GM19455 (cell line): ENCODE measurements around the gene SLC28A1.

Source experiments
- ATAC-seq: cut with Tn5 transposase; IDR thresholded peaks from one replicate; pipeline ENCODE4 v1.9.1; 2021; ENCODE audit not compliant: unreplicated experiment

The SLC28A1 gene

DNA sequence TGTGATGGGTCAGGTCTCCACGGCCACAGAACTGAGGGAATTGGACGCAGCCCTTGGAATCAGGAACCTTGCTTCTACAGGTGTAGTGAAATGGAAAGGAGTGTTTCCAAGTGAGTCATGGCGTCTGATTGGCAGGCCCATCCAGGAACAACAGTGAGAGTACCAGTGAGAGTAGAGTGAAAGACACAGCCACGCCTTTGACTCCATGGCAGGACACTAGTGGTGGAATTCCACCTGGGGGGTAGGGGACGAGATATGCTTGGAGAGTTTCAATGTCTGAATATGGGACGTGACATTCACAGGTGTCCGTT is 3.0 kb upstream of the SLC28A1 start:
- no peak for ATAC-seq

- ATAC-seq = no peak
Observed at GRCh38 chr15:84883466-84883865, 996 bp upstream of the SLC28A1 start.

DNA sequence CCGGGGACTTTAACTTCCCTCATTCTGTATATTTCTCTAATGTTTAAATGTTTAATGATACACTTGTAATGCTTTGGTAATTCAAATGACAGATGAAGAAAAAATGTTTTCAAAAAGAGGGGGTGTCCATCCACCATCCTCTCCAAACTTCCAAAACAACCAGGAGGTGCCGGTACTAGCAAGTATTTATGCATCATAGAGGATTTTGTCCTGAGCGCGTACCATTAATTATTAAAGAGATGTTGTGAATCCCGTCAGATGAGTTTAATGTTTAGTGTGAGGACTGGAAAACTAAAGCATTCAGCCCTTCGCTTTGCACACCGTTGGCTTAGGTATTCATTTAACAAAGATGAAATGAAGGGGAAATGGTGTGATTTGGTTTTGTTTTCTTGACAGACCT is 1.3 kb downstream of the SLC28A1 start:
- no peak for ATAC-seq

DNA sequence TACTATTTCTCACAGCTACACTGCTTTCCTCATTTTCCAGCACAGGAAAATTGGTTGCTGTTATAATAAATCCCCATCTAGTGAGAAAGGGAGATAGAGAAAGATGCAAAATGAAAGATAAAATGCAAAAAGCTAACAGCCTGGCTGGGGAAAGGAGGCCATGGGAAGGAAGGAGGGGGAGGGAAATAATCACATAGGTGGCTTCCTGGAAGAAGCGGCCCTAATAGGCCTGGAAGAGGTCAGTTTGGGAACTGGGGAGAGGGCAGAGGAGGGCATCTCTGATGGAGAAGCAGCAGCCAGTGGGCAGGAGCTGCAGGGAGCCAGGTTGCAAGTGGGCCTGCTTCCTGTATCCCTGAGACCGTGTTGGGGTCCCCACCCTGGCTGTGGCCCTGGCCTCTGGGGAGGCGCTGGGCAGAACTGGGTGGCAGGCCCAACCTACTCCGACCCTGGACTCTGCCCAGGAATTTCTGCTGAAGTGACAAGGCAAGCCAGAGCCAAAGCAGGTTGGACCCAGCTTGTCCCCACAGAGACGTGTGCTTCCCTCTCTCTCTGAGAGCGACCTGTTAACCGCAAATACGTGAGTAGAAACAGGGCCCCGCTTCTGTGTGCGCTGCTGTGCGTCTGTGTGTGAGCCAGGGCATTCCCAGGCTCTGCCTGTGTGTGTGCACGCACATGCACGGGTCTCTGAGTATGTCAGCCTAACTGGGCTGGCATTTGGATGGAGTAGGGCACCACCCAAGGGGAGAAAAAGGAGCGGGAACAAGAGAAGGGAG is 1.9 kb downstream of the SLC28A1 start:
- no peak for ATAC-seq

DNA sequence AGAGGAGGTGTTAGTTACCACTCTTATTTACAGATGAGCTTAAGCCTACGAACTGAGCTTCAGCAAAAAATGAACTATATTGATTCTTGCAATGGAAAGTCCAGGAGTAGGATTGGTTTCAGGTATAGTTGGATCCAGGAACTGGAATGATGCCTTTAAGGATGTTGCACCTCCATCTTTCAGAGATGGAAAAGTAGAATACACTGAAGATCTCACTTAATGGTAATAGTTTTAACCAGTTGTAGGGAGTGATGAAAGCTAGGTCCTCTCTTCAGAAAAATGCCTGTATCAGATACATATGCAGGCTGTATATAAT is 2.5 kb downstream of the SLC28A1 start:
- no peak for ATAC-seq

DNA sequence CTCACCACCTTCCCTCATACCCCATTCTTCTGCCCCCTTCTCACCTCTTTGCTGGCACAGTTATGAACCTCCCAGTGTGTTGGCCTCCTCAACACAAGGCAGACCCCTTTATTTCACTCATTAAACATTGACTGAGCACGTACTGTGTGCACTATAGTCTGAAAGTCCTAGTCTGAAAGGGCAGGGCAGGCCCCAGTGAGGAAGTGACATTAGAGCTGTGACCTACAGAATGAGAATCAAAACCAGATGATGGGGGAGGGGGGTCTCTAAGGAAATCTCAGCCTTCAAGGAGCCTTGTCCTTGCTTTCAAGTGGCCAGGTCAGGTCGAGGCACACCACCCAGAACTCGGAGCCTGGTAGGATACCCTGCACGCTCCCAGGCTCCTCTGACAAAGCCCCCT is 3.5 kb downstream of the SLC28A1 start:
- no peak for ATAC-seq

- ATAC-seq = no peak
Observed at GRCh38 chr15:84888639-84889038, 4.2 kb downstream of the SLC28A1 start.

- no peak for ATAC-seq
Observed at GRCh38 chr15:84889313-84889990, 5.0 kb downstream of the SLC28A1 start.

- ATAC-seq = no peak
Observed at GRCh38 chr15:84889991-84890669, 5.7 kb downstream of the SLC28A1 start.

GRCh38 chr15:84890670-84891162 is 6.3 kb downstream of the SLC28A1 start:
- no peak for ATAC-seq

DNA sequence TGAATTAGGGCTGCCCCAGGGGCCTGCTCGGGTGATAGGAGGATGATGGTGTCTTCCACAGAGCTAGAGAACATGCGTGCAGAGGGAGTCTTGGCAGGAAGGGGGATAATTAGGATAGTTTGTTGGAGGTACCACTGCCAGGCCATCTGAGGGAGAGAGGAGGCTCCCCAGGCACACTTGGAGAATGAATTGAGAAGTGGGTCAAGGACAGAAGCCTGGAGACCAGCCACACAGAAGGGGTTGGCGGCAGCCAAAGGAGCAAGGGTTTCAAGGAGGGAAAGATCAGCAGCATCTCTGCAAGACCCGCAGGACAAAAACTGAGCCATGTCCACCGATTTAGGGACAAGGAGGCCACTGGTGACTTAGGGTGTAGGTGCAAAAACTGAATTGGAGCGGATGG is 6.9 kb downstream of the SLC28A1 start:
- ATAC-seq = no peak

- ATAC-seq = no peak
Observed at GRCh38 chr15:84892786-84893307, 8.4 kb downstream of the SLC28A1 start.

- no peak for ATAC-seq
Observed at GRCh38 chr15:84893607-84894006, 9.1 kb downstream of the SLC28A1 start.

- ATAC-seq = no peak
Observed at GRCh38 chr15:84894736-84895425, 10.4 kb downstream of the SLC28A1 start.

GRCh38 chr15:84898761-84899160 is 14.3 kb downstream of the SLC28A1 start:
- ATAC-seq = no peak

GRCh38 chr15:84899750-84900149 is 15.3 kb downstream of the SLC28A1 start:
- ATAC-seq = no peak

- ATAC-seq = no peak
Observed at GRCh38 chr15:84901540-84901939, 17.1 kb downstream of the SLC28A1 start.

DNA sequence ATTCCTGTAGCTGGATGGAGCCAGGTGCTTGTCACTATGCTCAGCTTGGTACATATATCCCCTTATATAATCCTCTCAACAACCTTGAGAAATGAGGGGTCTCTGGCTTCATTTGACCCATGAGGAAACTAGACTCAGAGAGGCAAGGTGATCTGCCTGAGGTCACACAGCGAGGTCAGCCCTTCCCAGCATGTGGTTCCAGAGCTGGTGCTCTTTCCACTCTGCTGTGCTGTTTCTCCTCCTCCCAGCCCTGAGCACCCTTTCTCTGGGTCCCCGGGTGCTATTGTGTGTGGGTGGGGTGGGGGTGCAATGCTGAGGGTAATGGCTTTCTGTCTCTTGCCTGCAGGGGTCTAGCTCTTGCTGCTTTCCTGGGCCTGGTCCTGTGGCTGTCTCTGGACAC is 19.3 kb downstream of the SLC28A1 start:
- ATAC-seq = no peak

DNA sequence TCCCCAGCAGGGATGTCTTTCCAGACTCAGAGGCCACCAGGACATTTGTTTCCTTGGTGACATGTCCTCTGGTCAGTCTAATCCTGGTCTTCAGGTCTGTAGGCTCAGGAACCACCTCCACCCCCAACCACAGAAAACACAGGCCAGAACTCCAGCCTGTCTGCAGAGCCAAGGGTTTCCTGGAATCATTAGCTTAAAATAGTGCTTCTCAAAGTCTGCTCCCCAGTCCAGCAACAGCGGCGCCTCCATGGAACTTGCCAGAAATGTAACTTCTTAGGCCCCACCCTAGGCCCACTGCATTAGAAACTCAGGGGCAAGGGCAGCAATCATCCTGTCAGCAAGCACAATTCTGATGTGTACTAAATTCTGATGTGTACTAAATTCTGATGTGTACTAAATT is 20.0 kb downstream of the SLC28A1 start:
- ATAC-seq = no peak

GRCh38 chr15:84905016-84905916 is 20.8 kb downstream of the SLC28A1 start:
- no peak for ATAC-seq
